GM12864 (cell line): ENCODE results near the gene AQP7.

Experiments
- DNase-seq: peaks from one replicate; pipeline ENCODE4 v3.0.0-alpha.2; 2011; ENCODE audit warnings: low read depth
- H3K4me3 ChIP-seq: 2 replicates; pipeline ENCODE4 v1.5.1; 2011; ENCODE audit warnings: mild to moderate bottlenecking, low read depth, low read length, control low read depth
- TF ChIP-seq, protein P1 (sequence below): IDR thresholded peaks from 2 replicates; pipeline ENCODE4 v1.5.1; 2011; ENCODE audit warnings: low read depth, mild to moderate bottlenecking, moderate library complexity, low read length, control low read depth, inconsistent platforms; ENCODE audit errors: missing control alignments

Gene AQP7

DNA sequence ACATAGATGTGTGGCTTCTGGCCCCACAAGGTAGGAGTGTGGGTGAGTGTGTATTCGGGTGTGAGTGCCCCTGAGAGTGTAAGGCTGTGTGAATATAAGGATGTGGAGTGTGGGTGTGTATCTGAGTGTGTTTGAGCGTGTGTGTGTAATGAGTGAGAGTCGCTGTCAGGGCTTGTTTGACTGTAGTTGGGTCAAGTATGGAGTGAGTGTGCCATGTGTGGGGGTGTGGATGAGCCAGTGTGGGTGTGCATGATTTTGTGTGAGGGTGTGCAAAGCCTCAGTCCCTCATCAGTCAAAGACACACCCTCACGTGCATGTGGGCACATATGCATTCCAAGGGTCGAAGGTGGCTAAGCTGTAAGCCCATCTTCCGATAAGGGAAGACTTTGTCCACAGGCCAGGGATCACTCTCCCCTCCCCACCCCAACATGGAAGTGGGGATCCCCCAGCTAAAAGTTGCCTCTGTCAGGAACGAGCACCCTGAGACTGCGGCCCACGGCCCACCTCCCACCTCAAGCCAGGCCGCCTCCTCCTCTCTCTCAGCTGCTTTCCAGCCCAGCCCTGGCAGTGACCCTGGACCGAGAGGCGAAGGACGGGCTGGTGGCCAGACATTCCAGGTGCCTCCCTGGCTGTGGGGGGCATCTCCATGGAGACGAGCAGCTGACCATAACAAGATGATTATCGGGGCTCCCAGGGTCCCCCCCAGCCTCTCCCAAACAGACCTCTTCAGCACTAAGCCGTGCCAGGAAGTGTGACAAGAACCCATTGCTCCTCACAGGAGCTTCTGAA, 32.1 kb upstream of the AQP7 start:
- no peak overlapping the region for H3K4me3 ChIP-seq
- no peak for DNase-seq
- TF ChIP-seq, protein P1, sequence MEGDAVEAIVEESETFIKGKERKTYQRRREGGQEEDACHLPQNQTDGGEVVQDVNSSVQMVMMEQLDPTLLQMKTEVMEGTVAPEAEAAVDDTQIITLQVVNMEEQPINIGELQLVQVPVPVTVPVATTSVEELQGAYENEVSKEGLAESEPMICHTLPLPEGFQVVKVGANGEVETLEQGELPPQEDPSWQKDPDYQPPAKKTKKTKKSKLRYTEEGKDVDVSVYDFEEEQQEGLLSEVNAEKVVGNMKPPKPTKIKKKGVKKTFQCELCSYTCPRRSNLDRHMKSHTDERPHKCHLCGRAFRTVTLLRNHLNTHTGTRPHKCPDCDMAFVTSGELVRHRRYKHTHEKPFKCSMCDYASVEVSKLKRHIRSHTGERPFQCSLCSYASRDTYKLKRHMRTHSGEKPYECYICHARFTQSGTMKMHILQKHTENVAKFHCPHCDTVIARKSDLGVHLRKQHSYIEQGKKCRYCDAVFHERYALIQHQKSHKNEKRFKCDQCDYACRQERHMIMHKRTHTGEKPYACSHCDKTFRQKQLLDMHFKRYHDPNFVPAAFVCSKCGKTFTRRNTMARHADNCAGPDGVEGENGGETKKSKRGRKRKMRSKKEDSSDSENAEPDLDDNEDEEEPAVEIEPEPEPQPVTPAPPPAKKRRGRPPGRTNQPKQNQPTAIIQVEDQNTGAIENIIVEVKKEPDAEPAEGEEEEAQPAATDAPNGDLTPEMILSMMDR, result no peak

DNA sequence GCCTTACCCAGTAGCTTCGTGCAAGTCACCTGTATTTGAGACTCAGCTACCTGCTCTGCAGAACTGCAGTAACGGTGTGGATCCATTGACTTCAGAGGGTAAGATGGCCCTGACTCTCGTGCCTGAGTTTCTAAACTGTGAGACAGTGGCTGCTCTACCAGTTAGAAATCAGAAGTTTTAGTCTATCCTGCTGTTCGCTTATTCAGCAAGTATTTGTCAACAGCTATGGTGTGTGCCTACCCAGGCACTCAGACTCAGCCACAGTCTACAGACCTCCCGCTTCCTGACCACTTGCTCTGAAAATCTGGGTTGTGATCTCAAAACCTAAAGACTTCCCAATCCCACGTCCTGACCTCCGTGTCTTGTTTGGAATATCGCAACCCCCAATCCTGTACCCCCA, 31.5 kb upstream of the AQP7 start:
- TF ChIP-seq, protein P1, result no peak
- DNase-seq, result no peak
- no peak overlapping the region for H3K4me3 ChIP-seq

DNA sequence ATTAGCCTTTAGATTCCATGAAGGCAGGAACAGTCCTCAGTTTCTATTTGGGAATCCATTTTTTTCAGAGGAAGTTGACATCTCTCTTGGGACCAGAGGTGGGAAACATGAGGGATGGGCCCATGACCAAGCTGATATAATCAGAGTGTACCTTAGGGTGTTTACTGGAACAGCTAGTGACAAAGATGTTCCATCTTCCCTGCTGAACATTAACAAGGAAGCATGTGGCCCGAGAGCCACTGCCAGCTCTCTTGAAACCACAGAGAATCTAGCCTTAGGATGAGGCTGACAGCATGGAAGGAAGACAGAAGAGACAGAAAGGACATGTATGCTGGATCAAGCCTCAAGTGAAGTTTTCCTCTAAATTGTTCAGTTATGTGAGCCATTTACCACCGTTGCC, 29.1 kb upstream of the AQP7 start:
- no peak for DNase-seq
- H3K4me3 ChIP-seq, result no peak overlapping the region
- TF ChIP-seq, protein P1, result no peak

DNA sequence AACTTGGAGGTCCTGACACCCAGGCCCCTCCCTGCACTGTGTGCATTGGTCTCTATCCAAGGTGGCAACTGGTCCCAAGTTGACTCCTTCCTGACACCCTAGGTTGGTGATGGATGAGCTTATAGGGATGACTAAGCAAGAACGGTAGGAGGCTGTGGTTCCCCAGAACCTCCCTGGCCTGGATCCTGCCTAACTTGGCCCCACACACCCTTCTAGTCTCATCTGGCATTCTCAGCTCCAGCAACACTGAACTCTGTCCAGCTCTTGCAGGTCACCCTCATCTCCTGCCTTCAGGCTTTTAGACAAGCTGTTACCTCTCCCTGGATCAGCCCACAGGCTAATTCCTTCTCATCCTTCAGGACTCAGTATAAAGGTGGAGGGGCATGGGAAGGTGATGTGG, 28.6 kb upstream of the AQP7 start:
- DNase-seq, result no peak
- TF ChIP-seq, protein P1, result no peak
- H3K4me3 ChIP-seq, result no peak overlapping the region

DNA sequence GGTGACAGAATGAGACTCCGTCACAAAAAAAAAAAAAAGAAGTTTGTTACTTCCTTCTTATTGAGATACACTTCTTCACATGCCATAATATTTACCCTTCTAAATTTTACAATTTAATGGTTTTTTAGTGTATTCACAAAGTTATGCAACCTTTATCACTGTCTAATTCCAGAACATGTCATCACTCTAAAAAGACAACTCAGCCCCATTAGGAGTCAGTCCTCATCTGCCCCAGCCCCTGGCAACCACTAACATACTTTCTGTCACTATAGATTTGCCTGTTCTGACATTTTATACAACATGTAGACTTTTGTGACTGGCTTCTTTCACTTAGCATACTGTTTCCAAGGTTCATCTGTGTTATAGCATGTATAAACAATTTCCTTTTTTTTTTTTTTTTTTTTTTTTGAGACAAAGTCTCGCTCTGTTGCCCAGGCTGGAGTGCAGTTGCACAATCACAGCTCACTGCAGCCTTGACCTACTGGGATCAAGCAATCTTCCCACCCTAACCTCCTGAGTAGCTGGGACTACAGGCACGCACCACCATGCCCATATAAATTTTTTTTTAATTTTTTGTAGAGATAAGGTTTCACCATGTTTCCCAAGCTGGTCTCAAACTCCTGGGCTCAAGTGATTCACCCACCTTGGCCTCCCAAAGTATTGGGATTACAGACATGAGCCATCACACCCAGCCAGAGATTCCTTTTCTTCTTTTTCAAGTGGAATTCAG, 27.1 kb upstream of the AQP7 start:
- DNase-seq, result no peak
- no peak overlapping the region for H3K4me3 ChIP-seq
- TF ChIP-seq, protein P1, result no peak

DNA sequence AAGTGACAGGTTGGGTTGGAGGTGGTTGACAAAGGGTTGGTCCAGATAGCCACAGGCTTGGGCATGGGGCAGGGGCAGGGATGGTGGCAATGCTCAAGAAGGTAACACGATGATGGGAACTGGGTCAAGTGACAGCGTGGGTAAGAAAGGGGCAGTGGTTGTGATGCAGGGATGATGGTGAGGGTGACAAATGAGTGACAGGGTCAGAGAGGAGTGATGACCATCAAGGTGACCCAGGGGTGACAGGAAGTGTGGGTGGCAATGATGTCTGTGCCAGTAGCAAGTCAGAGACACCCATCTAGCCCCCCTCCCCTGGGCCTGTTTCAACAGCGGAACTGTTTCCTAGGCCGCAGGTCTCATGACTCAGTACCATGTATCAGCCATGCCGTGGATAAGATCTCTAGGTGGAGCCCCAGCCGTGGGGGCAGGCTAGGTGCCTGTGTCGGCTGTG, 24.5 kb upstream of the AQP7 start:
- no peak overlapping the region for H3K4me3 ChIP-seq
- no peak for DNase-seq
- TF ChIP-seq, protein P1, result no peak
